HEK293 (cell line): ENCODE measurements around the gene COMMD4.

Source experiments
- ATF2 ChIP-seq: fragments of 450-650 bp; formaldehyde crosslinking; IDR thresholded peaks from 2 replicates; pipeline ENCODE4 v1.5.1; 2016; ENCODE audit warnings: missing biosample characterization, missing genetic modification characterization, low read depth
- BCL11A ChIP-seq: fragments of 450-650 bp; formaldehyde crosslinking; IDR thresholded peaks from 2 replicates; pipeline ENCODE4 v1.5.1; 2016; ENCODE audit warnings: low read depth, missing biosample characterization, missing genetic modification characterization
- ELK4 ChIP-seq: IDR thresholded peaks from 2 replicates; pipeline ENCODE4 v1.6.1; 2011; ENCODE audit warnings: mild to moderate bottlenecking, low read depth, low read length, borderline replicate concordance
- HOXA7 ChIP-seq: sonication (generic); formaldehyde crosslinking; IDR thresholded peaks from 2 replicates; pipeline ENCODE4 v1.8.1; 2022; ENCODE audit warnings: missing genetic modification reagents, borderline replicate concordance
- KLF10 ChIP-seq: fragments of 450-650 bp; IDR thresholded peaks from 2 replicates; pipeline ENCODE4 v1.5.1; 2018; ENCODE audit warnings: missing biosample characterization, mild to moderate bottlenecking, missing genetic modification characterization
- KLF17 ChIP-seq: fragments of 450-650 bp; formaldehyde crosslinking; IDR thresholded peaks from 2 replicates; pipeline ENCODE4 v1.5.1; 2016; ENCODE audit warnings: missing biosample characterization, missing genetic modification characterization
- KLF9 ChIP-seq: fragments of 450-650 bp; formaldehyde crosslinking; IDR thresholded peaks from 2 replicates; pipeline ENCODE4 v1.5.1; 2016; ENCODE audit warnings: missing biosample characterization, missing genetic modification characterization, low read depth
- MYNN ChIP-seq: fragments of 450-650 bp; formaldehyde crosslinking; IDR thresholded peaks from 2 replicates; pipeline ENCODE4 v1.5.1; 2016; ENCODE audit warnings: missing biosample characterization, missing genetic modification characterization, borderline replicate concordance
- SP2 ChIP-seq: fragments of 450-650 bp; formaldehyde crosslinking; IDR thresholded peaks from 2 replicates; pipeline ENCODE4 v1.5.1; 2016; ENCODE audit warnings: missing biosample characterization, missing genetic modification characterization
- SP3 ChIP-seq: fragments of 450-650 bp; formaldehyde crosslinking; IDR thresholded peaks from 2 replicates; pipeline ENCODE4 v1.5.1; 2016; ENCODE audit warnings: missing biosample characterization, missing genetic modification characterization
- SP7 ChIP-seq: fragments of 450-650 bp; formaldehyde crosslinking; IDR thresholded peaks from 2 replicates; pipeline ENCODE4 v1.5.1; 2016; ENCODE audit warnings: missing biosample characterization, missing genetic modification characterization
- WT1 ChIP-seq: fragments of 450-650 bp; formaldehyde crosslinking; IDR thresholded peaks from 2 replicates; pipeline ENCODE4 v1.5.1; 2016; ENCODE audit warnings: missing biosample characterization, missing genetic modification characterization
- YY1 ChIP-seq: fragments of 450-650 bp; formaldehyde crosslinking; IDR thresholded peaks from 2 replicates; pipeline ENCODE4 v1.5.1; 2018; ENCODE audit warnings: missing biosample characterization, missing genetic modification characterization
- ZBTB1 ChIP-seq: fragments of 450-650 bp; formaldehyde crosslinking; IDR thresholded peaks from 2 replicates; pipeline ENCODE4 v1.5.1; 2016; ENCODE audit warnings: missing biosample characterization, missing genetic modification characterization
- ZBTB7A ChIP-seq: fragments of 450-650 bp; formaldehyde crosslinking; IDR thresholded peaks from 2 replicates; pipeline ENCODE4 v1.5.1; 2016; ENCODE audit warnings: low read depth, missing biosample characterization, missing genetic modification characterization
- ZNF37A ChIP-seq: fragments of 450-650 bp; IDR thresholded peaks from 2 replicates; pipeline ENCODE4 v1.5.1; 2018; ENCODE audit warnings: missing biosample characterization, missing genetic modification characterization
- ZNF394 ChIP-seq: fragments of 450-650 bp; formaldehyde crosslinking; IDR thresholded peaks from 2 replicates; pipeline ENCODE4 v1.5.1; 2016; ENCODE audit warnings: missing biosample characterization, missing genetic modification characterization, mild to moderate bottlenecking, moderate library complexity, borderline replicate concordance
- ZNF621 ChIP-seq: fragments of 450-650 bp; formaldehyde crosslinking; IDR thresholded peaks from 2 replicates; pipeline ENCODE4 v1.5.1; 2017; ENCODE audit warnings: missing biosample characterization, missing genetic modification characterization
- ZNF639 ChIP-seq: fragments of 450-650 bp; formaldehyde crosslinking; IDR thresholded peaks from 2 replicates; pipeline ENCODE4 v1.5.1; 2016; ENCODE audit warnings: missing biosample characterization, missing genetic modification characterization
- ZNF830 ChIP-seq: fragments of 450-650 bp; IDR thresholded peaks from 2 replicates; pipeline ENCODE4 v1.5.0; 2018; ENCODE audit warnings: missing biosample characterization, missing genetic modification characterization, low read depth, mild to moderate bottlenecking, moderate library complexity
- ZNF837 ChIP-seq: fragments of 450-650 bp; formaldehyde crosslinking; IDR thresholded peaks from 2 replicates; pipeline ENCODE4 v1.5.1; 2016; ENCODE audit warnings: missing biosample characterization, missing genetic modification characterization
- TF ChIP-seq, protein P1 (sequence below): fragments of 450-650 bp; formaldehyde crosslinking; IDR thresholded peaks from 2 replicates; pipeline ENCODE4 v1.5.1; 2016; ENCODE audit warnings: missing biosample characterization, missing genetic modification characterization
- TF ChIP-seq, protein P2 (sequence below): fragments of 450-650 bp; formaldehyde crosslinking; IDR thresholded peaks from 2 replicates; pipeline ENCODE4 v1.5.1; 2017; ENCODE audit warnings: missing biosample characterization, mild to moderate bottlenecking, missing genetic modification characterization, moderate library complexity
- TF ChIP-seq, protein P3 (sequence below): fragments of 450-650 bp; formaldehyde crosslinking; IDR thresholded peaks from 2 replicates; pipeline ENCODE4 v1.5.1; 2016; ENCODE audit warnings: missing biosample characterization, missing genetic modification characterization

The COMMD4 gene

DNA sequence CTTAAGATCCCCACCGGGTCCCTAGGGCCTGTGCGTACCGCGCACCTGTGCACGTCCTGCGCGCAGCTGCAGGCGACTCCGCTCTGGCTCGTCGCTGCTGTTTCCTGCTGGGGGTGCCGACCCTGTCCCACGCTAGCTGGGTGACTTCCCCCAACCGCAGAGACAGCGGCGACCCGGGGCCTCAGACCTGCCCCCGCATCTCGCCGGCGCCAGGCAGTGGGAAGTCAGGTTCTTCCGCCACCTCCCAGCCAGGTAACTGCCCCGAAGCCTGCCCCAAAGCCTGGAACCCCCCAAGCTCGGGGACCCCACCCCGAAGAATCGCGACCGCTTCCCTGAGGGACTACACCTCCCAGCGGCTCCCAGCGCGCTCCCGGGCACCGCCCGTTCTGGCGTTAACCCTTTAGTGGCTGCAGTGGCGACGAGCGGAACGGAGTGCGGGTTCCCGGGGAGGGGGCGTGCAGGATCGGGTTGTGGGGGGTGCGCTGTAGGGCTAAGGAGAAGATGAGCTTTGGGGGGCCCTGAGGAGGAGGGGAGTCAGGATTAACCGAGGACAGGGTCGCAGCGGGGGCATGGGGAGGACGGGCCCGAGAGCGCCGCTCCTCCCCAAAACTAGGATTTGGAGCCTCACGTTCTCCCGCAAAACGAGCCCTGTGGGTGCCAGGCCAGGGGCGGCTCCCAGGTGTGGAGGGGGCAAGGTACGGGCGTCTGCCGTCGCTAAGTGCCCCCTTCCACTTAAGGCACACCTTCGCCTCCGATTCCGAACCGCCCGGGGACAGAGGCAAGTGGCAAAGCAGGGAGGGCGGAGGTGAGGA lies 11.6 kb downstream of the COMMD4 start (continued):
- TF ChIP-seq ZNF837 = 0 out of 2 replicates have a peak, but pooled peaks have one; percentile 16
- peak; percentile 91 for TF ChIP-seq KLF17
- TF ChIP-seq, protein P1, sequence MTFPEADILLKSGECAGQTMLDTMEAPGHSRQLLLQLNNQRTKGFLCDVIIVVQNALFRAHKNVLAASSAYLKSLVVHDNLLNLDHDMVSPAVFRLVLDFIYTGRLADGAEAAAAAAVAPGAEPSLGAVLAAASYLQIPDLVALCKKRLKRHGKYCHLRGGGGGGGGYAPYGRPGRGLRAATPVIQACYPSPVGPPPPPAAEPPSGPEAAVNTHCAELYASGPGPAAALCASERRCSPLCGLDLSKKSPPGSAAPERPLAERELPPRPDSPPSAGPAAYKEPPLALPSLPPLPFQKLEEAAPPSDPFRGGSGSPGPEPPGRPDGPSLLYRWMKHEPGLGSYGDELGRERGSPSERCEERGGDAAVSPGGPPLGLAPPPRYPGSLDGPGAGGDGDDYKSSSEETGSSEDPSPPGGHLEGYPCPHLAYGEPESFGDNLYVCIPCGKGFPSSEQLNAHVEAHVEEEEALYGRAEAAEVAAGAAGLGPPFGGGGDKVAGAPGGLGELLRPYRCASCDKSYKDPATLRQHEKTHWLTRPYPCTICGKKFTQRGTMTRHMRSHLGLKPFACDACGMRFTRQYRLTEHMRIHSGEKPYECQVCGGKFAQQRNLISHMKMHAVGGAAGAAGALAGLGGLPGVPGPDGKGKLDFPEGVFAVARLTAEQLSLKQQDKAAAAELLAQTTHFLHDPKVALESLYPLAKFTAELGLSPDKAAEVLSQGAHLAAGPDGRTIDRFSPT = peak; percentile 69
- no peak for TF ChIP-seq ZNF37A (tag by site-specific recombination)
- TF ChIP-seq BCL11A = peak; percentile 45; the same call in 1 of the 2 replicates
- peak; percentile 50; the same call in 1 of the 2 replicates for TF ChIP-seq MYNN (tag by site-specific recombination)
- TF ChIP-seq ZNF830 (tag by site-specific recombination) = no peak
- peak; percentile 79 for TF ChIP-seq KLF9 (tag by site-specific recombination)
- peak; percentile 96 for TF ChIP-seq SP3 (tag by site-specific recombination)
- TF ChIP-seq, protein P2, sequence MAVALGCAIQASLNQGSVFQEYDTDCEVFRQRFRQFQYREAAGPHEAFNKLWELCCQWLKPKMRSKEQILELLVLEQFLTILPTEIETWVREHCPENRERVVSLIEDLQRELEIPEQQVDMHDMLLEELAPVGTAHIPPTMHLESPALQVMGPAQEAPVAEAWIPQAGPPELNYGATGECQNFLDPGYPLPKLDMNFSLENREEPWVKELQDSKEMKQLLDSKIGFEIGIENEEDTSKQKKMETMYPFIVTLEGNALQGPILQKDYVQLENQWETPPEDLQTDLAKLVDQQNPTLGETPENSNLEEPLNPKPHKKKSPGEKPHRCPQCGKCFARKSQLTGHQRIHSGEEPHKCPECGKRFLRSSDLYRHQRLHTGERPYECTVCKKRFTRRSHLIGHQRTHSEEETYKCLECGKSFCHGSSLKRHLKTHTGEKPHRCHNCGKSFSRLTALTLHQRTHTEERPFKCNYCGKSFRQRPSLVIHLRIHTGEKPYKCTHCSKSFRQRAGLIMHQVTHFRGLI (tag by site-specific recombination) = peak; percentile 25; the same call in 1 of the 2 replicates
- 0 out of 2 replicates have a peak, but pooled peaks have one; percentile 36 for TF ChIP-seq YY1 (tag by site-specific recombination)
- TF ChIP-seq SP2 (tag by site-specific recombination) = peak; percentile 34; the same call in 1 of the 2 replicates
- peak; percentile 85 for TF ChIP-seq ZBTB7A (tag by site-specific recombination)
- peak; percentile 71 for TF ChIP-seq ZNF394
- TF ChIP-seq ZBTB1 (tag by site-specific recombination) = peak; percentile 92; the same call in 1 of the 2 replicates
- no peak for TF ChIP-seq ELK4
- no peak for TF ChIP-seq HOXA7 (CRISPR knock-in tag)
- TF ChIP-seq ZNF639 (tag by site-specific recombination) = peak; percentile 82
- no peak for TF ChIP-seq ZNF621 (tag by site-specific recombination)
- peak; percentile 88 for TF ChIP-seq SP7 (tag by site-specific recombination)
- peak; percentile 60; the same call in 1 of the 2 replicates for TF ChIP-seq KLF10 (tag by site-specific recombination)
- TF ChIP-seq, protein P3, sequence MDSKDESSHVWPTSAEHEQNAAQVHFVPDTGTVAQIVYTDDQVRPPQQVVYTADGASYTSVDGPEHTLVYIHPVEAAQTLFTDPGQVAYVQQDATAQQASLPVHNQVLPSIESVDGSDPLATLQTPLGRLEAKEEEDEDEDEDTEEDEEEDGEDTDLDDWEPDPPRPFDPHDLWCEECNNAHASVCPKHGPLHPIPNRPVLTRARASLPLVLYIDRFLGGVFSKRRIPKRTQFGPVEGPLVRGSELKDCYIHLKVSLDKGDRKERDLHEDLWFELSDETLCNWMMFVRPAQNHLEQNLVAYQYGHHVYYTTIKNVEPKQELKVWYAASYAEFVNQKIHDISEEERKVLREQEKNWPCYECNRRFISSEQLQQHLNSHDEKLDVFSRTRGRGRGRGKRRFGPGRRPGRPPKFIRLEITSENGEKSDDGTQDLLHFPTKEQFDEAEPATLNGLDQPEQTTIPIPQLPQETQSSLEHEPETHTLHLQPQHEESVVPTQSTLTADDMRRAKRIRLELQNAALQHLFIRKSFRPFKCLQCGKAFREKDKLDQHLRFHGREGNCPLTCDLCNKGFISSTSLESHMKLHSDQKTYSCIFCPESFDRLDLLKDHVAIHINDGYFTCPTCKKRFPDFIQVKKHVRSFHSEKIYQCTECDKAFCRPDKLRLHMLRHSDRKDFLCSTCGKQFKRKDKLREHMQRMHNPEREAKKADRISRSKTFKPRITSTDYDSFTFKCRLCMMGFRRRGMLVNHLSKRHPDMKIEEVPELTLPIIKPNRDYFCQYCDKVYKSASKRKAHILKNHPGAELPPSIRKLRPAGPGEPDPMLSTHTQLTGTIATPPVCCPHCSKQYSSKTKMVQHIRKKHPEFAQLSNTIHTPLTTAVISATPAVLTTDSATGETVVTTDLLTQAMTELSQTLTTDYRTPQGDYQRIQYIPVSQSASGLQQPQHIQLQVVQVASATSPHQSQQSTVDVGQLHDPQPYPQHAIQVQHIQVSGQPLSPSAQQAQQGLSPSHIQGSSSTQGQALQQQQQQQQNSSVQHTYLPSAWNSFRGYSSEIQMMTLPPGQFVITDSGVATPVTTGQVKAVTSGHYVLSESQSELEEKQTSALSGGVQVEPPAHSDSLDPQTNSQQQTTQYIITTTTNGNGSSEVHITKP (tag by site-specific recombination) = peak; percentile 76
- TF ChIP-seq WT1 (tag by site-specific recombination) = peak; percentile 89
- no peak for TF ChIP-seq ATF2 (tag by site-specific recombination)
